ENCODE results near the gene KDM6B.
"Not testable (repeated sequence)": the region's sequence is repeated elsewhere in the genome, so short reads cannot be mapped to it uniquely, and the experiment has no call there.

The KDM6B gene

GRCh38 chr17:7854851-7855659 is 21.0 kb downstream of the KDM6B start, which contains the start of gene TMEM88:
Gene TMEM88, plus strand, starts transcription at chr17:7855066. Its CDS starts 9 bp downstream, at chr17:7855075.
- DNase-seq: no peak

GRCh38 chr17:7855660-7856010 is 21.6 kb downstream of the KDM6B start:
- DNase-seq: no peak

GRCh38 chr17:7856011-7856810 is 22.2 kb downstream of the KDM6B start:
- DNase-seq: peak; percentile 32

GRCh38 chr17:7856811-7857712 is 23.0 kb downstream of the KDM6B start, which contains the start of gene NAA38:
Gene NAA38, minus strand, starts transcription at chr17:7857559. Its CDS starts 96 bp downstream, at chr17:7857463.
- peak; percentile 98 for DNase-seq

GRCh38 chr17:7857713-7858521 is 23.9 kb downstream of the KDM6B start, which contains the start of gene CYB5D1:
Gene CYB5D1, plus strand, starts transcription at chr17:7858003. Its CDS starts 132 bp downstream, at chr17:7858135.
- peak; percentile 88 for DNase-seq

GRCh38 chr17:7858522-7858810 is 24.4 kb downstream of the KDM6B start:
- peak; percentile 24 for DNase-seq

GRCh38 chr17:7859028-7859427 is 25.0 kb downstream of the KDM6B start:
- no peak for DNase-seq

- peak; percentile 56 for DNase-seq
These were observed 28.8 kb downstream of the KDM6B start for GRCh38 chr17:7862692-7863437.

- not testable (repeated sequence) for DNase-seq
These were observed 30.4 kb downstream of the KDM6B start for GRCh38 chr17:7864384-7864783.

GRCh38 chr17:7864995-7865650 is 31.1 kb downstream of the KDM6B start:
- no peak for DNase-seq

- DNase-seq: no peak
These were observed 33.9 kb downstream of the KDM6B start for GRCh38 chr17:7867881-7868329.

GRCh38 chr17:7873051-7873450 is 39.0 kb downstream of the KDM6B start:
- DNase-seq: no peak

- no peak for DNase-seq
These were observed 41.9 kb downstream of the KDM6B start for GRCh38 chr17:7875804-7876370.

GRCh38 chr17:7878234-7878633 is 44.2 kb downstream of the KDM6B start:
- DNase-seq: no peak

GRCh38 chr17:7880076-7880868 is 46.3 kb downstream of the KDM6B start:
- no peak for DNase-seq

GRCh38 chr17:7881276-7882054 is 47.4 kb downstream of the KDM6B start:
- peak; percentile 52 for DNase-seq

GRCh38 chr17:7882068-7882467 is 48.1 kb downstream of the KDM6B start:
- DNase-seq: peak; percentile 52

GRCh38 chr17:7882629-7883028 is 48.6 kb downstream of the KDM6B start:
- DNase-seq: no peak

All from DMS79 (cell line).